Measurements from ENCODE around the gene TLCD3B. TPM values are rescaled to one million over a fixed set of nuclear protein-coding genes. Genes with fewer than 3 reads are reported as not detected.

TLCD3B gene
- total and polyA plus RNA-seq, 9 of the 15 experiments (the other 6 are each of a cell fraction or from before 2014, with no cell fraction given), result 0.10 to 0.52 (median 0.23) TPM; not detected in 4

- no peak for TF ChIP-seq ZNF407 (IDR thresholded peaks at IDR 0.05; ENCODE audit: low read depth)
- no peak for TF ChIP-seq BCLAF1 (IDR thresholded peaks at IDR 0.05; ENCODE audit: borderline replicate concordance in 1 of 2, control insufficient read depth in 1 of 2, low read depth in 2 of 2, low read length in 1 of 2)
- TF ChIP-seq ZNF253 (CRISPR knock-in tag; conservative IDR thresholded peaks at IDR 0.05), result no peak
- TF ChIP-seq MEF2D (tag; conservative IDR thresholded peaks at IDR 0.05; ENCODE audit: low read depth), result no peak
- TF ChIP-seq SRSF1 (IDR thresholded peaks at IDR 0.05; ENCODE audit: low read depth, low read length), result no peak
- TF ChIP-seq ZNF699 (CRISPR knock-in tag; IDR thresholded peaks at IDR 0.05; ENCODE audit: insufficient replicate concordance), result no peak
- no peak for TF ChIP-seq HDGF (IDR thresholded peaks at IDR 0.05)
- no peak for TF ChIP-seq E2F5 (CRISPR knock-in tag; IDR thresholded peaks at IDR 0.05)
- no peak for TF ChIP-seq KDM5B (IDR thresholded peaks at IDR 0.05; ENCODE audit: insufficient replicate concordance, low read depth, low read length)
- peak; percentile 97 for TF ChIP-seq HNRNPLL (IDR thresholded peaks at IDR 0.05; ENCODE audit: low read depth, low read length, poor library complexity, severe bottlenecking)
- 0 out of 2 replicates have a peak, but pooled peaks have one; percentile 3 for TF ChIP-seq ZNF316 (IDR thresholded peaks at IDR 0.05)
- TF ChIP-seq ZNF584 (CRISPR knock-in tag; IDR thresholded peaks at IDR 0.05; ENCODE audit: low read depth), result no peak
- TF ChIP-seq ZNF282 (CRISPR knock-in tag; IDR thresholded peaks at IDR 0.05), result no peak
Observed at GRCh38 chr16:29994600-29995323, 36.3 kb downstream of the TLCD3B start (continued).

Measured in K562 (cell line).